Stimulated activated CD4-positive, alpha-beta T cell treated with anti-CD3 and anti-CD28 coated beads, Interleukin-12 subunit alpha, Interleukin-12 subunit beta, amount 100 ng/mL, for 4 hours (primary cell): ENCODE measurements around the gene GRK3.

ENCODE experiments used
- DNase-seq: peaks from one replicate; pipeline ENCODE4 v3.0.0-alpha.2; 2020

The GRK3 gene

GRCh38 chr22:25742918-25743708, 178.6 kb downstream of the GRK3 start:
- DNase-seq = no peak

- no peak for DNase-seq
Observed at GRCh38 chr22:25744694-25745093, 180.2 kb downstream of the GRK3 start.

GRCh38 chr22:25745341-25746011, 181.0 kb downstream of the GRK3 start:
- DNase-seq = no peak

- no peak for DNase-seq
Observed at GRCh38 chr22:25746012-25746373, 181.5 kb downstream of the GRK3 start.

- DNase-seq = no peak
Observed at GRCh38 chr22:25747245-25747944, 182.9 kb downstream of the GRK3 start.

GRCh38 chr22:25748140-25748539, 183.7 kb downstream of the GRK3 start:
- DNase-seq = no peak

- DNase-seq = no peak
Observed at GRCh38 chr22:25748704-25749103, 184.2 kb downstream of the GRK3 start.

GRCh38 chr22:25749420-25750169, 185.1 kb downstream of the GRK3 start:
- DNase-seq = no peak

GRCh38 chr22:25750569-25751173, 186.2 kb downstream of the GRK3 start:
- DNase-seq = no peak

- DNase-seq = no peak
Observed at GRCh38 chr22:25751174-25751581, 186.7 kb downstream of the GRK3 start.

- DNase-seq = no peak
Observed at GRCh38 chr22:25752615-25753214, 188.2 kb downstream of the GRK3 start.

GRCh38 chr22:25753252-25753651, 188.8 kb downstream of the GRK3 start:
- no peak for DNase-seq

- no peak for DNase-seq
Observed at GRCh38 chr22:25754527-25755202, 190.2 kb downstream of the GRK3 start.

- DNase-seq = no peak
Observed at GRCh38 chr22:25757686-25758085, 193.2 kb downstream of the GRK3 start.

GRCh38 chr22:25758316-25758715, 193.8 kb downstream of the GRK3 start:
- DNase-seq = no peak

- DNase-seq = no peak
Observed at GRCh38 chr22:25759825-25760231, 195.4 kb downstream of the GRK3 start.

- DNase-seq = no peak
Observed at GRCh38 chr22:25760294-25760693, 195.8 kb downstream of the GRK3 start.

GRCh38 chr22:25760848-25761595, 196.5 kb downstream of the GRK3 start:
- DNase-seq = no peak

GRCh38 chr22:25762147-25762546, 197.7 kb downstream of the GRK3 start:
- DNase-seq = no peak

GRCh38 chr22:25763239-25763777, 198.8 kb downstream of the GRK3 start:
- no peak for DNase-seq
